AG04450 (cell line): ENCODE data around the gene FBN2. TPM values are rescaled to one million over a fixed set of nuclear protein-coding genes. Genes with fewer than 3 reads are reported as not detected.

Source experiments
- CTCF ChIA-PET: fragments of 300-600, 350-600 bp; formaldehyde crosslinking; extraction: SDS; loops from one replicate; lab custom pipeline; 2022; ENCODE audit warnings: antibody characterized with exemption, inconsistent platforms; lab: Charles Lee
- POLR2A ChIA-PET: fragments of 350-600 bp; formaldehyde crosslinking; extraction: SDS; loops from one replicate; lab custom pipeline; 2021; ENCODE audit warnings: antibody characterized with exemption, inconsistent platforms; lab: Yijun Ruan, JAX
- DNase-seq: peaks from one replicate; pipeline ENCODE4 v3.0.0-alpha.2; 2011; ENCODE audit warnings: low read depth, low spot score
- H3K27ac ChIP-seq: one replicate; pipeline ENCODE4 v1.5.1; 2012; ENCODE audit warnings: low read depth, low read length, control low read depth
- H3K27me3 ChIP-seq: one replicate; pipeline ENCODE4 v1.6.0; 2012; ENCODE audit warnings: low read length; ENCODE audit not compliant: control insufficient read depth, insufficient read depth
- H3K4me3 ChIP-seq: 2 replicates; pipeline ENCODE4 v1.5.1; 2011; ENCODE audit warnings: mild to moderate bottlenecking, low read depth, low read length, control low read depth
- H3K9me3 ChIP-seq: 2 replicates; pipeline ENCODE4 v1.5.1; 2012; ENCODE audit warnings: low read length; ENCODE audit not compliant: control insufficient read depth, insufficient read depth
- CTCF ChIP-seq: IDR thresholded peaks from 2 replicates; pipeline ENCODE4 v1.5.1; 2011; ENCODE audit warnings: low read depth, low read length, control low read depth, inconsistent platforms
- polyA plus RNA-seq: library from polyadenylated mRNA; depleted of rRNA; stranded (reverse); fragments of >200 nt; gene quantifications from 2 replicates; pipeline ENCODE4 v1.2.3, GENCODE V29; 2011

The FBN2 gene
- polyA plus RNA-seq, 1 experiment: 46.5 TPM

DNA sequence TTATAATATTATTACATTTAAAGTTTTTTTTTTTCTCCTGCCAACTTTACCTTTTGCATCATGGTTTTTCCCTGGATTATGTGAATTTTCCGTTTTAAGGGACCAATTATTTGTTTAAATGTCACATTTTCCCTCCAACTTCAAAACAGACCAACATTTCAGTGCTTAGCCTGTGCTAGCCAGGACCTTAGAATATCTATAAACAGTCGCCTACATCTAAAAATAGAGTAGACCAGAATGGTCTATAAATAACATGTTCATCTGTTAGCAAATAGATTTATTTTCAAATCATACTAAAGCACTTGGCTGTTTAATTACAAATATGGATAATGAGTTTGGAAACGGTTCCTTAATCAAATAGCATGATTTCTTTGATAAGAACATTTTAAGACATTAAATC lies 192.0 kb downstream of the FBN2 start:
- Histone ChIP-seq H3K4me3 (no peak overlapping the region), H3K27me3 (no peaks in the 10 kb centered on the region), H3K27ac (no peak overlapping the region), H3K9me3 (no peaks in the 10 kb centered on the region; the same call in 1 of the 2 replicates)
- POLR2A ChIA-PET: no interaction called here
- no peak for TF ChIP-seq CTCF
- DNase-seq: no peak
- CTCF ChIA-PET: no interaction called here

GRCh38 chr5:128345247-128345646 lies 192.8 kb downstream of the FBN2 start:
- no peak for DNase-seq
- no peaks in the 10 kb centered on the region for H3K27me3 ChIP-seq
- no peak for TF ChIP-seq CTCF
- ChIA-PET POLR2A (no interaction called here), CTCF (no interaction called here)
- no peaks in the 10 kb centered on the region; the same call in 1 of the 2 replicates for H3K9me3 ChIP-seq
- no peak overlapping the region for H3K27ac ChIP-seq
- H3K4me3 ChIP-seq: no peak overlapping the region

DNA sequence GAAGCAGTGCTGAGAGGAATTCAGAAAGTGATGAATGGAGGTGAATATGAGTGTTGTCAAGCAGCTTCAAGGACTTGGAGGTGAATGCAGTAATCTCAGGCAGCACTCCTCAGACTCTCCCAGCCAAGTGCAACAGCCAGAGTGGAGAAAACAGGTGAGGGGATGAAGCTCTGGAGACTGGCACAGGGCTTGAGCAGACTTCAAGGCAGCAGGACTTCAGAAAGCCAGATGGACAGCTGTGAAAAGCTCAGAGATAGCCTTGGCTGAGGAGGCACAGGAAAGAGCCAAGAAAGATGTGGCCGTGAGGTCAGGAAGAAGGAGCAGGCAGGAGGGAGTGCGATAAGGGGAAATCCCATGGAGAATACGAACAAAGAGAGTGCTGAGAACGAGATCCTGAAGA lies 194.9 kb downstream of the FBN2 start:
- no peaks in the 10 kb centered on the region for H3K27me3 ChIP-seq
- CTCF ChIA-PET: no interaction called here
- no peak for DNase-seq

GRCh38 chr5:128341056-128341455 lies 197.0 kb downstream of the FBN2 start:
- H3K4me3 ChIP-seq: no peak overlapping the region
- no peak for TF ChIP-seq CTCF
- no peaks in the 10 kb centered on the region; the same call in 1 of the 2 replicates for H3K9me3 ChIP-seq
- DNase-seq: no peak
- no peaks in the 10 kb centered on the region for H3K27me3 ChIP-seq
- CTCF ChIA-PET: interaction anchor here (1.5 kb wide), 1 partner anchor 127 kb away, joined by 3 read pairs; no protein-coding TSS in a partner anchor
- POLR2A ChIA-PET: no interaction called here
- H3K27ac ChIP-seq: peak overlapping the region; percentile 21

More for the DNA sequence above, 194.9 kb downstream of the FBN2 start:
- Histone ChIP-seq H3K27ac (peak overlapping the region; percentile 11), H3K4me3 (no peak overlapping the region), H3K9me3 (no peaks in the 10 kb centered on the region; the same call in 1 of the 2 replicates)
- POLR2A ChIA-PET: no interaction called here
- TF ChIP-seq CTCF: no peak

DNA sequence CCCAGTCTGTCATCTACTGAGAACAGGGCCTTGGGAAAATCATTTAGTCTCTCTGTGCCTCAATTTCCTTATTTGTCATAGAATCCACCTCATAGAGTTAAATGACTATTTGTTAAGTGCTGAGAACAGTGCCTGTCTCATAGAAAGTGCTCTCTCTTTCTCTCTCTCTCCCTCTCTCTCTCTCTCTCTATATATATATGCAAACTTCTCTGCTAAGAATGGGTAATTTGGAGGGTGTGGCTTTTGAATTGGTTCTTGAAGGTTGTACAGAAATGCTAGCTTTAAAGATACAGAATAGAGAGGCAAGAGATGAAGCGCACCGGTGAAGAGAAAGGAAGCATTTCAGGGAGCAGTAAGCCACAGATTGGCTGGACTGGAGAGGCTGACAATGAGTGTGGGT lies 197.4 kb downstream of the FBN2 start:
- no peak for TF ChIP-seq CTCF
- CTCF ChIA-PET: interaction anchor here (1.5 kb wide), 1 partner anchor 126 kb away, joined by 3 read pairs; no protein-coding TSS in a partner anchor
- Histone ChIP-seq H3K27ac (peak overlapping the region; percentile 21), H3K4me3 (no peak overlapping the region), H3K27me3 (no peaks in the 10 kb centered on the region), H3K9me3 (no peaks in the 10 kb centered on the region; the same call in 1 of the 2 replicates)
- POLR2A ChIA-PET: no interaction called here
- no peak for DNase-seq
